OCI-LY1 (cell line): ENCODE results near the gene SIGLEC5.

ENCODE experiments used
- H2AFZ ChIP-seq: fragments of 200-600 bp; sonication (generic), shearing (Covaris generic); 2 replicates; pipeline ENCODE4 v1.6.0; 2014; ENCODE audit warnings: antibody characterized with exemption, mild to moderate bottlenecking, low read length
- H3F3A ChIP-seq: fragments of 200-600 bp; sonication (generic), shearing (Covaris generic); 2 replicates; pipeline ENCODE4 v1.6.0; 2014; ENCODE audit warnings: mild to moderate bottlenecking, antibody characterized with exemption, low read length, moderate library complexity; ENCODE audit not compliant: insufficient read depth
- H3K27ac ChIP-seq: fragments of 200-600 bp; sonication (generic); 2 replicates; pipeline ENCODE4 v1.5.1; 2014; ENCODE audit warnings: low read length, mixed run types, mild to moderate bottlenecking, low read depth; ENCODE audit not compliant: poor library complexity, severe bottlenecking
- H3K27me3 ChIP-seq: fragments of 200-600 bp; sonication (generic); 2 replicates; pipeline ENCODE4 v1.6.0; 2014; ENCODE audit warnings: antibody characterized with exemption, mild to moderate bottlenecking, low read length, moderate library complexity; ENCODE audit not compliant: insufficient read depth
- H3K36me3 ChIP-seq: fragments of 200-600 bp; sonication (generic); 2 replicates; pipeline ENCODE4 v1.6.1; 2014; ENCODE audit warnings: mild to moderate bottlenecking, antibody characterized with exemption, low read length, moderate library complexity, mixed read lengths; ENCODE audit not compliant: insufficient read depth
- H3K4me1 ChIP-seq: fragments of 200-600 bp; sonication (generic); 2 replicates; pipeline ENCODE4 v1.5.1; 2014; ENCODE audit warnings: mild to moderate bottlenecking, low read length, moderate library complexity; ENCODE audit not compliant: insufficient read depth, severe bottlenecking
- H3K4me2 ChIP-seq: fragments of 200-600 bp; sonication (generic), shearing (Covaris generic); 2 replicates; pipeline ENCODE4 v1.6.1; 2014; ENCODE audit warnings: low read length
- H3K4me3 ChIP-seq: fragments of 200-600 bp; sonication (generic); 2 replicates; pipeline ENCODE4 v1.5.1; 2014; ENCODE audit warnings: low read length, low read depth, mild to moderate bottlenecking, mixed read lengths; ENCODE audit not compliant: poor library complexity, severe bottlenecking
- H3K79me2 ChIP-seq: fragments of 200-600 bp; shearing (Covaris generic); 2 replicates; pipeline ENCODE4 v1.6.1; 2016; ENCODE audit warnings: mixed run types, low read length, mixed read lengths; ENCODE audit not compliant: insufficient read depth
- H3K9ac ChIP-seq: fragments of 200-600 bp; sonication (generic), shearing (Covaris generic); 2 replicates; pipeline ENCODE4 v1.6.1; 2014; ENCODE audit warnings: mild to moderate bottlenecking, low read length, mixed read lengths
- H3K9me2 ChIP-seq: fragments of 200-600 bp; sonication (generic), shearing (Covaris generic); 2 replicates; pipeline ENCODE4 v1.6.1; 2014; ENCODE audit warnings: low read depth, mild to moderate bottlenecking, low read length, mixed read lengths
- H3K9me3 ChIP-seq: fragments of 200-600 bp; shearing (Covaris generic); 2 replicates; pipeline ENCODE4 v1.6.1; 2014; ENCODE audit warnings: low read length, mixed read lengths
- H4K20me1 ChIP-seq: fragments of 200-600 bp; sonication (generic), shearing (Covaris generic); 2 replicates; pipeline ENCODE4 v1.6.0; 2016; ENCODE audit warnings: mild to moderate bottlenecking, low read length; ENCODE audit not compliant: insufficient read depth
- CTCF ChIP-seq: fragments of 200-600 bp; sonication (generic), shearing (Covaris generic); IDR thresholded peaks from 2 replicates; pipeline ENCODE4 v1.5.1; 2017; ENCODE audit warnings: mild to moderate bottlenecking, antibody characterized with exemption, low read length, moderate library complexity, mixed read lengths
- EZH2 ChIP-seq: fragments of 200-600 bp; sonication (generic), shearing (Covaris generic); IDR thresholded peaks from 2 replicates; pipeline ENCODE4 v1.8.0; 2017; ENCODE audit warnings: borderline replicate concordance, mixed run types, mild to moderate bottlenecking, antibody characterized with exemption, low read length, moderate library complexity, mixed read lengths

Gene SIGLEC5

GRCh38 chr19:51664997-51665396 lies 34.8 kb upstream of the SIGLEC5 start:
- Histone ChIP-seq H3K4me3 (no peak overlapping the region), H3K9me3 (no peaks in the 10 kb centered on the region), H3K4me1 (no peaks in the 10 kb centered on the region), H2AFZ (no peak overlapping the region), H3K27me3 (no peaks in the 10 kb centered on the region), H3K9ac (no peak overlapping the region), H3K9me2 (no peaks in the 10 kb centered on the region), H4K20me1 (no peaks in the 10 kb centered on the region), H3K4me2 (no peak overlapping the region), H3K36me3 (no peaks in the 10 kb centered on the region), H3F3A (no peaks in the 10 kb centered on the region), H3K79me2 (no peaks in the 10 kb centered on the region), H3K27ac (no peak overlapping the region)
- TF ChIP-seq EZH2 (no peak), CTCF (peak; percentile 11; the same call in 1 of the 2 replicates)

- H3F3A ChIP-seq: no peaks in the 10 kb centered on the region
- no peak overlapping the region for H3K9ac ChIP-seq
- TF ChIP-seq CTCF: no peak
- TF ChIP-seq EZH2: no peak
- no peaks in the 10 kb centered on the region for H3K79me2 ChIP-seq
- H3K27me3 ChIP-seq: no peaks in the 10 kb centered on the region
- H3K4me2 ChIP-seq: no peak overlapping the region
- no peaks in the 10 kb centered on the region for H3K36me3 ChIP-seq
- H3K27ac ChIP-seq: no peak overlapping the region
- H3K9me2 ChIP-seq: no peaks in the 10 kb centered on the region
- no peaks in the 10 kb centered on the region for H3K4me1 ChIP-seq
- no peak overlapping the region for H2AFZ ChIP-seq
- no peaks in the 10 kb centered on the region for H4K20me1 ChIP-seq
- no peak overlapping the region for H3K4me3 ChIP-seq
- H3K9me3 ChIP-seq: no peaks in the 10 kb centered on the region
Observed at GRCh38 chr19:51664131-51664530, 33.9 kb upstream of the SIGLEC5 start.

GRCh38 chr19:51663650-51664049 lies 33.4 kb upstream of the SIGLEC5 start:
- Histone ChIP-seq H2AFZ (no peak overlapping the region), H3K79me2 (no peaks in the 10 kb centered on the region), H3K4me1 (no peaks in the 10 kb centered on the region), H3F3A (no peaks in the 10 kb centered on the region), H3K36me3 (no peaks in the 10 kb centered on the region), H3K9me3 (no peaks in the 10 kb centered on the region), H3K9ac (no peak overlapping the region), H3K4me2 (no peak overlapping the region), H3K27ac (no peak overlapping the region), H3K9me2 (no peaks in the 10 kb centered on the region), H3K4me3 (no peak overlapping the region), H4K20me1 (no peaks in the 10 kb centered on the region), H3K27me3 (no peaks in the 10 kb centered on the region)
- no peak for TF ChIP-seq CTCF
